Fibroblast of upper back skin (primary cell): ENCODE measurements around the gene ETV3.
"Not testable (repeated sequence)": the region's sequence is repeated elsewhere in the genome, so short reads cannot be mapped to it uniquely, and the experiment has no call there.

Experiments used
- DNase-seq: peaks from one replicate; pipeline ENCODE4 v3.0.0-alpha.2; 2013

The ETV3 gene

DNA sequence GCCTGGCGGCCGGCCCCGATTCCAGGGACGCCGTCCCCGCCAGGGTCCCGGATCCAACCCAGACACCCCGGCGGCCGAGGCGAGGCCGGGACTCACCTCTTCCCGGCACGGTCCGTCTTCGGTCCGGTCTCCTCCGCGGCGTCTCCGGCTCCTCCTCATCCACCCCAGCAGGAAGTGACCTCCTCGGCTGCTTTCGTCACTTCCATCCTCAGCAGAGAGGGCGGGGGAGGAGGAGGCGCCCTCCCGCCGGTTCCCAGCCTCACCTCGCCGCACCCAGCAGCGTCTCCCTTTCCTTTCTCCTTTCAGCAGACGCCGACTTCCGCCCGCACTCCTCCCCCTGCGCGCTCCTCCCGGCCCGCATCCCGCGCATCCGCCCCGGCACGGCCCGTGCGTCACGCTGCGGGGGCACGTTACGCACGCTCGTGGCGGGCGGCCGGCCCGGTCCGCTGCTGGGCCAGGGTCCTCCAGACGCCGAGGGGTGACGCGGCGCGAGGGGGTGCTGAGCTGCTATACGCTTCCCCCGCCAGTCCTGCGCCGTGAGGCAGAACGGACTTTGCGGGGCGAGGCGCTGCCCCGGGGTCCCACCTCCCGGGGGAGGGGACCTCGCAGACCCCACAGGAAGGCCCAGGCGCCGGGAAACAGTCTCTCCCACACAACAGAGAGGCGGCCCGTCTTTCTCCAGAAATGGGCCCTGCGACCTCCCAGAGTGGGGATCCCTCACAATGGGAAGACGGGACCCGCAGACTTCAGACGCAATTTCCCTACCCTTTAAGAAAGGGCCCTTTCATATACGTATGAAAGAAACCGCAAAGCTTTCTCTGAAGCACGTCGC, at the start of gene ETV3:
Gene ETV3, minus strand, starts transcription at position 176 of the 832 bp plus-strand sequence. CDS start 2,043 bp downstream, outside the sequence.
- peak; percentile 92 for DNase-seq

DNA sequence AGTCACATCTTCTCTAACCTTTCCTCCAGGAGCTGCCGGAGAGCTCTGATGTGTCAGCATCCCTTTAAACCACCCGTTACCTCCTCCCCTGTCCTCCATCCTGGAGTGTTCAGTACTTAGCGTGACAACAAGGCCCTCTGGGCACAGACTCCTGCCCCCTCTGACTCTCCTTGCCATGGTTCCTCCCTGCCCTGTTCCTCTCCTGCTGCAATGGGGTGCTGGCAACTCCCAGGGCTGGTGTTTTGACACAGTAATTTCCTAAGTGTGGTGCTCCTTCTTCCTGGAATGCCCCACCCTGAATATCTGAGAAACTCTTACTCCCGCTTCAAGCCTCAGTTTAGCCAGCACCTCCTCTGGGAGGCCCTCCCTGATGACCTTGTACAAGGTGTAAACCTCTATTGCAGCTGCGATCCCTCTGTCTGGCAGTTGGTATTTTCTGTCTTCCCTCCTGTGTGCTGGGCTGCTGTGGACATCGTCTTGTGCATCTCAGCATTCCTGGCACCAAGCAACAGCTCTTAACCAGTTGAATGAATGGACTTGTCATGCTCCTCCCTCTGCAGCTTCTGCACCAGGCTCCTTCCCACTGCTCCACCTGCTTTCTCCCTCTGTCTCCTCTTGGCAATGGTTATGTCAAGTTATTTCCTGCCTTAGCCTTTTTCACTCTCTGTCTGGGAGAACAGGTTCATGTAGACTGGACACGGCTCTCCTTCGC, 48.2 kb upstream of the ETV3 start:
- DNase-seq = no peak

DNA sequence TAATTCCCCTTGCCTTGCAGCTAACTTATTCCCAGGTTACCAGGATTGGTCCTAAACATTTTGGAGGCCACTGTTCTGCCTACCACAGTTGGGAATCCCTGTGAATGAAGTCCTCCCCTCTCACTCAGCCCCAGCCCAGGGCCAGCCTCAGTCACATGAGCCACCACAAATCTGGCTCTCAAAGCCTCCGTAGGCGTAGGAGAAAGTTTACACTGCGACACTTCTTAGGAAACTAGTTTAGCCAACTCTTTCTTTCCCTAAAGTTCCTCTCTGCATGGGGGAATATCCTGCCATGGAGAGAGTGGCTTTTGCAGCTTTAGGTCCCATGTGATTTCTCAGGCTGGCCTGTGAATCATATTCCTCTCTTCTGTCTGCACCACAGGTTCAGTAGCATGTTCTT, 45.7 kb upstream of the ETV3 start:
- DNase-seq = no peak

DNA sequence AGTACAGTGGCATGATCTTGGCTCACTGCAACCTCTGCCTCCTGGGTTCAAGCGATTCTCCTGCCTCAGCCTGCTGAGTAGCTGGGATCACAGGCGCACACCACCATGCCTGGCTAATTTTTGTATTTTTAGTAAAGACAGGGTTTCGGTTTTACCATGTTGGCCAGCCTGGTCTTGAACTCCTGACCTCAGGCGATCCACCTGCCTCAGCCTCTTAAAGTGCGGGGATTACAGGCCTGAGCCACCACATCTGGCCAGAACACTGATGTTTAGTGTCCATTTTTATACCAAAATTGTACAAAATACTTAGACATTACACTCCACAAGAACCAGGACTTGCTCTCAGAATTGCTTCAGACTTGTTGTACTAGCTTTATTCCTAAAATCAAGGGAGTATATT, 44.2 kb upstream of the ETV3 start:
- DNase-seq = not testable (repeated sequence)

DNA sequence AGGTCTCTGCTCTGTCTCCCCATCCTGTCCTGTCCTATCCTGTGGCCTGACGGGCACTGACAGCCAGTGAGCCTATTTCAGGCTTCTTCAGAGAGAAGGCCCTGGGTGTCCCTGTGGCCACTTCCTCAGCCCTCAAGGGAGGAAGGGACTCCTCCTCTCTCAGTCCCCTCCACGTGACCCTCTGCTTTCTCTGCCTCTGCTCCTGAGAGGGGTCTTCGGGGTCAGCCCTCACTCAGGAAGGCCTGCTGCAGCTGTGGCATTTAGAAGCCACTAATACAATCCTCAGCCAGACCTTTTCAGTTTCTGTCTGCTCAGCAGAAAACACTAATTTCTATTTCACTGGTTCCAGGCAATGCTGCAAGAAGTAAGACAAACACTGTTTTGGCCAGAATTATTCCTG, 43.6 kb upstream of the ETV3 start:
- no peak for DNase-seq

DNA sequence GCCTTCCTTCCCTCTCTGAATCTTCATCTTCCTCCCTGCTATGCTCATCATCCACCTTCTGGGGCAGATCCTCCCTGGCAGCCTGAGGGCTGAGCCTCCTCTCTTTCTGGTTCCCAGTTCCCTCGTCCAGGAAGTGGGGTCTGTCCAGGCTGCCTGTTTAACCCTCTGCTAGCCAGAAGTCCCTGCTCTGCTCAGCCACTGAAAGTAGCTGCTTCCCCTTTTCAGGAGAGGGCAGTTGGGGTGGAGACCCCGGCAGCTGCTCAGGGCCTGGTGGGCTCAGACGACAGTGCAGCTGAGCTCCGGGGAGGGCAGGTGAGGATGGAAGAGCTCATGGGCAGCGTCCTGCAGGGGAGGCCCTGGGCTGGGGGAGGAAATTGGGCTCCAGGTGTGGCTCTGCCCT, 43.1 kb upstream of the ETV3 start:
- no peak for DNase-seq

DNA sequence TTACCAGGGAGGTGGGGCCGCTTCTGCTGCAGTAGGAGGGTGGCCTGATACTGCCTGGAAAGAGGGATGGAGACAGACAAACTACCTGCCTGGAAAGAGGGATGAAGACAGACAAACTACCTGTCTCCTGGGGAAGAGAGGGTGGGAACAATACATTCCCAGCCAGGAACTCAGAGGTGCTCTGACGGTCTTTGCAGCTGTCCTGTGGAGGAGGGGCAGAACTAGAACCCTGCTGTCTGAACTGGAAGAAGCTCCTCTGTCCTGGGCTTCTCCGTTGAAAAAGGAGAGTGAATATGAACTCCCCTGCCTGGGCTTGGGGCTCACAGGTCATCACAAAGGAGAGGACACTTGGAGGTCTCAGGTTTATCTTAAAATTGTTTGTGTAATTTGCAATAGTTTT, 40.3 kb upstream of the ETV3 start:
- DNase-seq = no peak

DNA sequence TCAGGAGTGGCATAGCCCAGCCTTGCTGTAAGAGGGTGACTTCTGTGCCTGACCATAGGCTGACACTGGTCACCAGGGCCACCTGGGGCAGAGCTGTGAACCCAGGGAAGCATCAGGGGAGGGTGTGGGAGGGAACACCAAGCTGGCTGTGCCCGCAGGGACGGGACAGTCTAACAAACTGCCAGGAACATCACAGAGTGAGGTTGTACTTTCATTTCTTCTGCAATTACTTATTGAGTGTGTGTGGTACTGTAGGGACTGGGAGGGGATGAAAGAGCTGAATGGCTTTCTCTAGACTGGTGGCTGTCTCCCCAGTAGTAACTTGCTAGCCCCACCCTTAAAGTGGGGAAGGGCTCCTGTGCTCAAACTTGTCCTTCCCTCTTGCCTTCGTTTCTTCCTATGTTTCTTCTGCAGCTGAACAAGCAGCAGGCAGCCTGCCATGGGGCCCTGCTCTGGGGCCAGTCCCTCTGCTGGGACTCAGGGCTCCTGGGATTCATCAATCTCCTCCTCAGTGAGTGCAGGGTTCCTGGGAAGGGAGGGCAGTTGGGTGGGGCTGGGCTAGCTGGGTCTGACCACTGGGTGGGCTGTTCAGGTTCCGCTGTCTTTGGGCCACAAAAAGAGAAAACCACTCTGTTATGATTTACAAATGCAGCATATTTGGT, 39.7 kb upstream of the ETV3 start:
- no peak for DNase-seq

DNA sequence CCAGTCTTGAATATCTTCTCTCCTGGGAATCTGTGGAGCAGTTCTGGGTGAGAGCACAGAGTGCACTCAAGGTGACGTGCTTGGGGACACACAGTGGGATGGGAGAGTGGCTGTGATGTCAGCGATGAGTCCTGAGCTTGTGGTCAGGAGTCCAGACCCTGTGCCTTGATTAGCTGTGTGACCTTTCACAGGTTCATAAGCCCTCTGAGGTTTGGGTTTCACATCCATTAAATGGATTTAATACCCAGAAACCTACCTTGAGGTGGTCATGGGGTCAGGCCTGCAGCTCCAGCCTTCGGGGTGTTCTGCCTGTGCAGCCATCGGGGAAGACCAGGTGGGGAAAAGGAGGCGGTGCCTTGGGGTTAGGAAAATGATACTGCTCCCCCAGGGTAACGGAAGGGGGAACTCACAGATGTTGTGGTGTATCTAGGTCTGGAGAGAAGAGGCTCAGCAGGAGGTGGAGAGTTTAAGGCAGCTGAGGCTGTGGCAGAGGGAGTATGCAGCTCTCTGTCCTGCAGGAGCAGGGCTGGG, 38.5 kb upstream of the ETV3 start:
- DNase-seq = no peak

DNA sequence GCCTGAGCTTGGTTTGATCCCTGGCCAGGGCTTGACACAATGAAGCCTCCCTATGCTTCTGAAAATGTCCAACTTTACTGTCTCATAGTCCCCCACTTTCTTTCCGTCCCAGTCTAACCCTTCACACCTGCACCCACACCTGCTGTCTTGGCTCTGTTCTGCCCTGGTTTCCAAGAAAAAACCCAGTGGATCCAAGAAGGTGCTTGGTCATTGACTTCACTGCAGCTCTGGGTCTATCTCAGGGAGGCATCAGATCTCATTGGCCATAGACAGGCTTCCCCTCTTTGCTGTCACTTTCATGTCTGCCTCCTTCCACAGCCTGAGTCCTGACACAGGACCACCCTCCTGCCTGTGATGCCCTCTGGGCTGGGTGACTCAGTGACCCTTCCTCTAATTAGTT, 37.8 kb upstream of the ETV3 start:
- no peak for DNase-seq

DNA sequence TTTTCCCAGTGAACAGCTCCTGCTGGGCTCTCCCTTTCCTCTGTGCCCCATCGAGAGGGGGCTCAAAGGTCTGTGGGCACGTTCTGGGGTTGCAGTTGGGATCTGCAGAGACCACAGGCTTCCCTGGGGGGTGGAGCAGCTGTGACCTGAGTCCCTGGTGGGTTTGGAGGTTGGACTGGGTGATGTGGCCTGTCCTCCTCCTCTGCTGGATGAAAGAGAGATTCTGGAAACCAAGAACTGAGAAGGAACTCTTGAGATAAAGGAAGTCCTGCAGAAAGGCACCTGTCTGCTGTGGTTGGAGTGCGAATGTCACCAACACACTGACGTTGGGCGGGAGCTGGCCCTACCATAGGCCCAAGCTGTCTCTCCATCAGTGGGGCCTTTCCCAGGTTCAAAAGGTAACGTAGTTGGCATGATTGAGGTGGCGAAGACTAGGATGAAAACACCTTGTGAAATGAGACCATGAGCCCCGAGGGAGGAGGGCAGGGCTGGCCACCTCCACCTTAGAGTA, 35.8 kb upstream of the ETV3 start:
- no peak for DNase-seq

DNA sequence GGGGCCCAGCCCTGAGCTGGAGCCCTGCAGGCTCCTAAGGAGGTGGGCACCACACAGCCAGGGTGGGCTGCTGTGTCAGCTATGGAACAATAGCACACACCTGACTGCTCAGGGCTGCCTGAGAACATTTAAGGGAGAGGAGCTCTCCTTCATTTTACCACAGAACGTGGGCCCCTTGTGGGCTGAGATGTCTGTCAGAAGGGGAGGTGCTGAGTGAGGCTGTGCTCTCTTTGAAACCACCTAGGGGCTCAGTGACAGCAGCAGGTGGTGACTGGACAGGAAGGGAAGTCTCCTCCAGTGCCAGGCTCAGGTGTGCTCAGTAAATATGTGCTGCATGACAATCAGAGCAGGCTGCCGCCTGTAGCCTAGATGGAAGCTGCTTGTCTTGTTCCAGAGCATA, 35.0 kb upstream of the ETV3 start:
- not testable (repeated sequence) for DNase-seq

DNA sequence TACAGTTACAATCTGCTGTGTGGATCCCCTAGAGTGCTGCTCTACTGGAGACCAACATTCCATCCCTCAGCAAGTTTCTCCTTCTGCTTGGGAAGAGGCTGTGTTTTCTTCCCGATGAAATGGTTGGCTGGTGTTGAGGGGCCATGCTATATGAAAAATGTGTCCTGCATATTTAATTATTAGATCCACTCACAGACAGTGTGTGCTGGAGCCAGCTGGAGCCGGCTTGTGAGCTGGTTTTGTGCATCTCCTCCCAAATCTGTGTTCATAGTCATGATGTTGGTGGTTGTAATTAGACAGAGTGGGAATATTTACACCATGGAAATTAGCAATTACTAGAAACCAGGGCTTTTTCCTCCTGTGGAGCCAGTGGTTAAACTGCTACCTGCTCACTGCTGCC, 34.4 kb upstream of the ETV3 start:
- not testable (repeated sequence) for DNase-seq

DNA sequence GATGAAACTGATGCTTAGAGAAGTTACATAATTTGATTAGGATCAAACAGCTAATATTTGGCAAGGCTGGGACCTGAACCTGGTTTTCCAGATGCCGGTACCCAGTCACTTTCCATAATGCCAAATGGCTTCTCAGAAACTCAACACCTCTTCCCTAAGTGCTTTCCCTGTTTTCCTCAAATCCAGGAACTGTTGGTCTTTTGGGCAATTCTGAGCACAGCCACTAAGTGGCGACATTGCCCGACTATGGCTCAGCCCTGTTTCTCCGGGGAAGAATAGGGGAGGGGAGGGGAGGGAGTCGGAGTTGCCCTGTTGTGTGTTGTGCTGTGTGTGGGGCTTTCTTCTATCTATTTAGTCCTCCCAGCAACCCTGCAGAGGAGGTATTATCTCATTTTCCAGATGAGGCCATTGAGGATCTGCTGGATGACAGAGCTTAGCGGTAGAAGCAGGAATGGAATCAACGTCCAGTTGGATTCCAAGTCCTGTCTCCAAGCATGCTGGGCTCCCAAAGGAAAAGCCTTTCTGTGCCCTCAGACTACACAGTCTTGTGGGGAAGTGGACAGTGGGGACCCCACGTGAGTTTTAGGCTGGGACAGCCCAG, 33.8 kb upstream of the ETV3 start:
- not testable (repeated sequence) for DNase-seq

DNA sequence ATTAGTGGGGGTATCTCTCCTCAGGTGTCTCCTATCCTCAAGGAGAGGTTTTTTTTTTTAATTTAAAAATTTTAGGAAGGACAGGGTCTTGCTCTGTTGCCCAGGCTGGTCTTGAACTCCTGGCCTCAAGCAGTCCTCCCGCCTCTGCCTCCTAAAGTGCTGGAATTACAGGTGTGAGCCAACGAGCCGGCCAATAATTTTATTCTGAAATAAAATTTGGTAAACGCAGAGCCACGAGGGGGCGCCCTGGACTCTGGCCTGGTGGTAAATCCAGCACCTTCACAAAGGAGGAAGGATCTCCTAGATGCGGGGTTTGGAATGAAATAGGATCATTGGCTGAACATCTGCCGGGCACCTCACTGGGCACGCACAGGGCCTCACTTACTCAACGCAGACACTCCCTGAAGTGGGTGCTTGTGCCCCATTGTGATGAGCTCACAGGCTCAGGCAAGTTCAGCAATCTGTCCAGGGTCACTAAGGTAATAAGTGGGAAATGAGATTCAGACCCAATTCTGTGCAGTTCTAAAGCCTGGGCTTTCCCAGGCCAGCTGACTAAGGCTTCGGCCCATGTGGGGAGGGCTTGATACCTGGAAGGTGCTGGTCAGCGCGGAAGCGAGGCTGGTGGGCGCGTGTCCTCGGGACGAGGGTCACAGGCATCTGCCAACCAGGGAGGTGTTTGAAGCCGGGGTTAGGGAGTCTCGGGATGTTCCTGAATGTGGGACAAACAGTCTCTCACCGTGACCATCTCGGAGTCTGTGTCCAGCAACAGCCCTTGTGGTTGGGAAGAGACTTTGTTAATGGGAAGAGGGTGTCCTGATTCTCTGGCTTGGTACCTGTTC, 32.7 kb upstream of the ETV3 start:
- peak; percentile 15 for DNase-seq

DNA sequence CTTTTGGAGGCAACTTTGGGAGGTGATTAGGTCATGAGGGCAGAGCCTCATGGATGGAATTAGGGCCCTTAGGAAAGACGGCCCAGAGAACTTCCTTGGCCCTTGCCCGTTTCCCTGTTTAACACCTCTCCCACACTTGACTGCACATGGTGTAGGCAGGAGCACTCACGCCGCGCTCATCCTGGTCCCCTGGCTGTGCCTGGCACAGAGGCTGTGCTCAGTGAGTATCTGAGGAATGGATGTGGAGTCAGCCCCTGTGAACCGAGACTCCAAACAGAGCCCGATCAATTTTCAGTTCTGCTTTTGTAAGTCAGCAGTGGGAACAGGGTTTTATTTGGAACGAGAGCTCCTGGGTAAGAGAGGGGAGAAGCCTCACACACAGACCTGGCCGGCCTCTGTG, 29.8 kb upstream of the ETV3 start:
- DNase-seq = no peak

DNA sequence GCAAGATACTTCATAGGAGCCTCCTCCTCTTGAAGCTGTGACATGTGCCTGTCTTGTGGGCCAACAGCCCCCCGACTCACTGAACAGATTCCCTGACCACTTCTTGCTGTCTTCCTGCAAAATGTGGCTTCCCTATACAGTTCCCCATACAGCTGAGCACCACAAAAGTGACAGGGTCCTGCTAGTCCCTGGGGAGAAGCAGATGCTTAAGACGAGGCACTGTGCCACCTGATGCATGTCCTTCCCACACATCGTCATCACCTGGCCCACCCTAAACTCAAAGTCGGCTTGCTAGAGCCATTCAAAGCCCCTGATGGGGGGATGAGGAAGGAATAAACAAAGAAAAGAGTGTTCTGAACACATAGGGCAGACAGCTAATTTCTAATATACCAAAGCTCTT, 29.2 kb upstream of the ETV3 start:
- DNase-seq = no peak

DNA sequence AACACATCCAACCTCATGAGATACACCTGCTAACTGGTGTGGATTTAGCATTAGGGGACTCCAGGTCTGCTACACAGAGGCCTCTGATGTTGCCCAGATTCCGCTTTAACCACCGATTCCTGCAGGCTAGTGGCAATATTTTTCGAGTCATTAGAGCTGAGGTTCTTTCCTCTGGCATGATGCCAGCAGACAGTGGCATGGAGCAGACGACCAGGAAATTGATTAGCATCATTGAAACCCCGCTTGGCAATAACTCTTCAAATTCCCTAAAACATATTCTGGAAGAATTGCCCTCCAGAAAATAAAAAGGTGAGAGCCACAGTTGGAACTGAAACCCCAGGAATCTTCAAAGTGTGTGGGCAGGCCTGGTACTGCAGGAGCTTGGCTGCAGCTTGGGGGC, 28.4 kb upstream of the ETV3 start:
- no peak for DNase-seq

DNA sequence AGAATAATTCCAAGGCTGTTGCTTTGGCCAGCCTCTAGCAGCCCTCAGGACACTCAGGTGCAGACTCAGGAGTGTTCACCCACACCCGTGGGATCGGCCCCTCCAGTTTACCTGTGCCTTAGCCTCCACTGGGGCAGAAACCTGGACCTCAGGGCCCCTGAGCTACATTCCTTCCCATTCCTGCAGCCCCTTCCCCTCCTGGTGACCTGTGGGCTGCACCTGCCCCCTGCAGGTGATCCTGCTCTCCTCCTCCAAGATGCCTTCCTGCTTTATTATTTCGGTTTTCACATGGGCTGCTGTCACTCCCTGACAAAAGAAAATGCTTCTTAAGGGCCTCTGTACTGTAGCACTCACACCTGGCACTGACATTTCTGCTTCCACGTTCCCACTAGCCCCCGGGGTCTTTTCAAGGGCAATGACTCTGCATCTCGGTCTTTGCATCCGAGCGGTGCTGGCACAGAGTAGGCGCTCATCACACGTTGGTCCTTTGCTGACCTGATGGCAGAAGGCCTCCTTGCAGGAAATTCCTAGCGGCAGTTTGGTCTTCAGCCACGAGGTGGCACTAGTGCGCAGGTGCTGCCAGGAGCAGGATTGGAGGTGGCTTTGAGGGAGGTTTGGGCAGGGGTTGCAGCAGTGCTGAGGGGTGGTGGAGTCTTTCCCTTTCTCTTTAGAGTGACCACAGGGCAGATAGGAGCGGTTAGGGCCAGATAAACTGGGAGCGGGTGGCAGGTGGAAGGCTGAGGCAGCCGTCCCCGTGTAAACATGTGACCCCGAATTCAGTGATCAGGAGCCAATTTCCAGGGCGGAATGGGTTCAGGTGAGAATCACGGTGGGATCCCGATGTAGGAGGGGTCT, 25.3 kb upstream of the ETV3 start:
- peak; percentile 50 for DNase-seq

DNA sequence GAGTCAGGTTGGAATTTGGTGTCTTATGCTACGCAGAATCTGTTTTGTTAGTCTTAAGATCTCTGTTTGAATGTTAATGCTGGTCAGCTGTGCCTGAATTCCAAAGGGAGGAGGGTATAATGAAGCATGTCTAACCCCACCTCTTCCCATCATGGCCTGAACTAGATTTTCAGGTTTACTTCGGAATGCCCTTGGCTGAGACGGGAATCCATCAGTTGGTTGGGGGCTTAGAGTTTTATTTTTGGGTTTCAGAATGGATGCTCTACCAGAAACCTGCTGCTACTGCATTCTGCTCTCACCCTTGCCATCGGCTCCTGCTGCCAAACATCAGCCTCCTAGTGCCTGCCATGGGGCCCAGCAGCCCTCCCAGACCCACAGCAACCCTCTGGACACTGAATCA, 24.1 kb upstream of the ETV3 start:
- no peak for DNase-seq

DNA sequence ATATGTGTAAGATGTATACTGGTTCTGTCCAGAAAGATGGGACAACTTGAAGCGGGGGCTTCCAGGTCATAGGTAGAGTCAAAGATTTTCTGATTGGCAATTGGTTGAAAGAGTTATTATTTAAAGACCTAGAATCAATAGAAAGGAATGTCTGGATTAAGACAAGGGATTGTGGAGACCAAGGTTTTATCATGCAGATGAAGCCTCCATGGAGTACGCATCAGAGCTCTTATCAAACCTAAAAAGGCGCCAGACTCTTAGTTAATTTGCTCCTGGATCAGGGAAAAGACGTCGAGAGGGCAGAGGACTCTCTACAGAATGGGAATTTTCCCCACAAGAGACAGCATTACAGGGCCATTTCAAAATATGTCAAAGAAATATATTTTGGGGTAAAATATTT, 23.7 kb upstream of the ETV3 start:
- DNase-seq = no peak
